HG03575 (cell line): Measurements from ENCODE around the gene LPCAT2.

Experiments
- ATAC-seq: cut with Tn5 transposase; IDR thresholded peaks from one replicate; pipeline ENCODE4 v1.9.1; 2021; ENCODE audit not compliant: unreplicated experiment, insufficient number of reproducible peaks, low FRiP score; ENCODE audit errors: extremely low read depth

LPCAT2 gene

DNA sequence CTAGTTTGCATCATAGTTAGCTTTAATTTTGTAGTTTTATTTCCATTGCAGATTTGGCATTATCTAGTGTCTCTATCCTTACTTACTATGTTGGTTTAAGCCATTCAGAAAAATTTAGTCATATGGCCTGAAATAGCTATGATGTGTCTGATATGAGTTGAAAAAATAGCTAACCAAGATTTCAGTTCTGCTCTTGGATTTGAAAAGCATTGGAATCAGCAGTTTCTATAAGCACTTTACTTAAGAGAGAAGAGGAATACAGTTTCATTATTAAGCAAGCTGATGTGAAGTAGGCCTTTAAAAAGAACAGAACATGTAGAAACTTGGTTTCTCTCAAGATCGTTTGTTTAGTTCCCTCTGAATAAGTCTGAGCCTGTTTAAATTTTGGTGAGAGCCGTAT lies 25.9 kb downstream of the LPCAT2 start:
- ATAC-seq: no peak

DNA sequence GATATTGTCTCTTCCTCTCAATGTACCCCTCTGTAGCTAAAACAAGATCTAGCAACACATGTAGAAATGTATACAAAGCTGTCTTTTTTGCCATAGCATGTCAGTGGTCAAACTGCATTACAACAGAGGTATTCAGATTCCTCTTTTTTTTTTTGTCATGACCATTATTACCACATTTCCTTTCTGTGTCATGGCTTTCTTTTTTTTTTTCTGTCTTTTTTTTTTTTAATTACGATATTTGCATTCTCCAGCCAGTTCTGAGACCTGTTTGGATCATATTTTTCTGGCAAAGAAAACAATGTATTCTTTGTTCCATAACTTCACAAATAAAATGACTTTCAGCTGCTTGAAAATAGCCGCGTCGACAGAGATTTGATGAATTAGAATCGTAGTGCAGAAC lies 30.2 kb downstream of the LPCAT2 start:
- ATAC-seq: no peak

DNA sequence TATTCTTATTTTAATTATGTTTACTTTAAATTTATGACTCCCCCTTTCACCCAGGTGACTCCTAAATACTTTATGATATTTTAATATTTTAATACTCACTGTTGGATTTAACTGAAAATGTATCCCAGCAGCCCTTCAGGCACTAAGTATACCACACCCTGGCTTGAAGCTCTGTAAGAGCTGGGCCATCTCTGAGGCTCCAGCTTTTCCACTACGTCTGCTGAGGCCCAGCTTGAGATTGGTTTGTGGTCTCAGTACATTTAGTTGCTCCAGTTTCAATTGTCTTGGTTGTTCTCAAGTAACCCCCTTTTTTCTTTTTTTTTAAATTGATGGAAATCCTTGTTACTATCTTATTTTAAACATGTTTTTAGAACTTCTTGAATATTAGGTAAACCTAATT lies 30.6 kb downstream of the LPCAT2 start:
- ATAC-seq: no peak

DNA sequence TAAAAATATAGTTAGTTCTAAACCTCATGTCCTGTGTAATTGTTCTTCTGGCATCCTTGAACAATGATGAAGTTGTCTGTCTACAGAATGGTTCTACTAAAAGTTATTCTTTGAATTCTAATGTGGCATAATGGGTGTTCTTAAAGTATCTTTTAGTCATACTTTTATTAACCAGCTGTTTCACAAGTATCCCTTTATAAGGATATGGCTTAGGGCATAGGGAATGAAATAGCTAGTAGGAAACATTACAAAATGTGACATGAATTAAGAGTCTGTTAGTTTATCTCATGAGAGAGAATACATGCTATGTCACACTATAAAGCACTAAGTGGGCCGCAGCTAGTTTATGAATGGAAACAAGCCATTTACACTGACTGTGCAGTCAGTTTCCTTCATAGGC lies 31.3 kb downstream of the LPCAT2 start:
- ATAC-seq: no peak

- ATAC-seq: no peak
Measured at GRCh38 chr16:55542459-55543082, 33.7 kb downstream of the LPCAT2 start.

- ATAC-seq: no peak
Measured at GRCh38 chr16:55543472-55543871, 34.6 kb downstream of the LPCAT2 start.

GRCh38 chr16:55552621-55553020 lies 43.7 kb downstream of the LPCAT2 start:
- ATAC-seq: no peak

- ATAC-seq: no peak
Measured at GRCh38 chr16:55555436-55555835, 46.6 kb downstream of the LPCAT2 start.

- no peak for ATAC-seq
Measured at GRCh38 chr16:55557186-55557585, 48.3 kb downstream of the LPCAT2 start.

DNA sequence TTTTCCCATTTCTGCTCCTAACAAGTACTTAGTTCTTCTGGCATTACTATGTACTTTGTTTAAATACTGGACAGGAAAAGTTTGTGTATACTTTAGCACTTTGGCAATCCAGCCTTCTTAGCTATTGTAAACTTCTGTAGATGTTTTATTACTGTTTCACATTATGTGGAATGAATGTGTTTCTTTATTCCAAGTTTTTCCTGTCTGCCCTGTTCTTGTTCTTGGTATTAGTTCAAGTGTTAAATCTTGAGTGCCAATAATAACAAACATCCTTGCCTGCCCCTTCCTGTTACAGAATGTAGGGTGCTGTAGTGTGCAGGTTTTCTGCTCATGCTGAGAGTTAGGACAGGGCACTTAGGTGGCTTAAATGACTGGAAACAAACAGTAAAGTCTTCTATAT lies 50.4 kb downstream of the LPCAT2 start:
- no peak for ATAC-seq

GRCh38 chr16:55559933-55560516 lies 51.2 kb downstream of the LPCAT2 start:
- ATAC-seq: no peak

DNA sequence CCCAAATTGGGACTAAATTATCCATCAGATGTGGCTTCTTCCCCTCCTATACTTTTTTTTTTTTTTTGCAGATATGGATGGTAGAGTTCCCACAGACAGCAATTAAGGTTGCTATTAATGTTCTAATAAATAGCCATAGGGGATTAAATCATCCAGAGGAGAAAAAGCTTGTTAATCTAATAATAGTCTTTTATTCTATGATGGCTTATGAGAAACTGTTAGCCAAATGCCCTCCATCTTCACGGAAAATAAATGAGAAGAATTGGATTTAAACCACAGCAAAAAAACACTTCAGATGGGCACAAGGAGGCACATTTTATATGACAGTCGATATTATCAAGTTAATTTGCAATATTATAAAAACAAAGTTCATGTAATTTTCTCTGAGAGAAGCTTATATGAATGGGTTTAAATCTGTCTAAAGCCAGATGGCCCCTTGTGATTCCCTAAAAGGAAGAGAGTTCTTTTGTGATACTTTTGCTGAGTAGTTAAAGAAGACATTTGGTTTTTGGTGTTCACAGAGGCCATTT lies 52.5 kb downstream of the LPCAT2 start:
- ATAC-seq: no peak

- ATAC-seq: no peak
Measured at GRCh38 chr16:55562936-55563335, 54.1 kb downstream of the LPCAT2 start.

DNA sequence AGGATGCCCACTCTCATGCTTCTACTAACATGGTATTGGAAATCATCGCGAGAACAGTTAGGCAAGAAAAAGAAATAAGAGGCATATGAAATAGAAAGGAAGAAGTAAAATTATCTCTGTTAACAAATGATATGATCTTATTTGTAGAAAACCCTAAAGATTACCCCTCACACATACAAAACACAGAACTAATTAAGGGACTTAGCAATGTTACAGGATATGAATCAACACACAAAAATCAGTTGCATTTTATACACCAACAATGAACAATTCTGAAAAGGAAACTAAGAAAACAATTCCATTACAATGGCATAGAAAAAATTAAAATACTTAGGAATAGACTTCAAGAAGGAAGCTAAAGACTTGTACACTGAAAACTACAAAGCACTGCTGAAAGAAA lies 54.9 kb downstream of the LPCAT2 start:
- ATAC-seq: no peak

GRCh38 chr16:55565086-55565485 lies 56.2 kb downstream of the LPCAT2 start:
- no peak for ATAC-seq

GRCh38 chr16:55566432-55567175 lies 57.7 kb downstream of the LPCAT2 start, which contains the start of gene CAPNS2:
CAPNS2 (plus strand) TSS chr16:55566684; CDS start chr16:55566757, 73 bp downstream.
- no peak for ATAC-seq

GRCh38 chr16:55567382-55567781 lies 58.5 kb downstream of the LPCAT2 start:
- no peak for ATAC-seq

- no peak for ATAC-seq
Measured at GRCh38 chr16:55568207-55568606, 59.3 kb downstream of the LPCAT2 start.

DNA sequence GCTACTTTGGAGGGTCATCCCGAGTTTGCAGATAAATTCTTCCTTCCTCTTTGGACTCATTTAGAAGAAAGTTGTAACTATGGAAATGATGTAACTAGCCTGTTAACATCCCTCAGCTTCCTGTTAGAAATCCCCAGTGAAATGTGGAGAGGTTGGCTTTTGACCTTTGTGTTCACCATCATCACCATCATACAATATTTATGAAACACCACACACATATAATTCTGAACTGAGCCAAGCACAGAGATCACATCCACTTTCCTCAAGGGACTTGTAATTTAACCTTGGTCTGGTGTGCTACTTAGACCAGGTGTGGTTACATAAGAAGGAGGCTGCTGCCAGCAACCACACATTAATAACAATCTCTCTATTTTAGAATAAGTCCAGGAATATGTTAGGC lies 60.2 kb downstream of the LPCAT2 start:
- no peak for ATAC-seq

GRCh38 chr16:55570159-55570558 lies 61.3 kb downstream of the LPCAT2 start:
- ATAC-seq: no peak
